Measurements from ENCODE around the gene RBFOX1. TPM values are rescaled to one million over a fixed set of nuclear protein-coding genes. Genes with fewer than 3 reads are reported as not detected.

The RBFOX1 gene
- total RNA-seq, 2 donors from 2014 or later: 1.6 to 2.6 TPM

DNA sequence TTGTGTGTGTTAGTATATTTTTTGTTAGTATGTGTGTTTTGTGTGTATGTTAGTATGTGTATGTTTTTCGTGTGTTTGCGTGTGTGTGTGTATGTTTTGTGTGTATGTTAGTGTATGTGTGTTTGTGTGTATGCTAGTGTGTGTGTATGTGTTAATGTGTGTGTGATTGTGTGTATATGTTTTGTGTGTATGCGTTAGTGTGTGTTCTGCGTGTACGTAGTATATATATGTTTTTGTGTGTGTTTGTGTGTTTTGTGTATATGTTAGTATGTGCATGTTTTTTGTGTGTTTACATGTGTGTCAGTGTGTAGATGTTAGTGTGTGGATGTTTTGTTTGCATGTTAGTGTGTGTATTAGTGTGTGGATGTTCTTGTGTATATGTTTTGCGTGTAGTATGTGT, 29.6 kb downstream of the RBFOX1 start:
- intact Hi-C loops (cut with DNase I): no loop called here
- Histone ChIP-seq H3K9me3 (no peaks in the 10 kb centered on the region), H3K9ac (ENCODE audit: low read depth in 2 of 2, low read length in 2 of 2) (no peak overlapping the region), H3K27ac (no peak overlapping the region), H3K27me3 (no peaks in the 10 kb centered on the region), H3K36me3 (no peaks in the 10 kb centered on the region), H3K4me1 (no peaks in the 10 kb centered on the region), H3K4me3 (no peak overlapping the region)
- DNase-seq: no peak
- TF ChIP-seq, protein P1, sequence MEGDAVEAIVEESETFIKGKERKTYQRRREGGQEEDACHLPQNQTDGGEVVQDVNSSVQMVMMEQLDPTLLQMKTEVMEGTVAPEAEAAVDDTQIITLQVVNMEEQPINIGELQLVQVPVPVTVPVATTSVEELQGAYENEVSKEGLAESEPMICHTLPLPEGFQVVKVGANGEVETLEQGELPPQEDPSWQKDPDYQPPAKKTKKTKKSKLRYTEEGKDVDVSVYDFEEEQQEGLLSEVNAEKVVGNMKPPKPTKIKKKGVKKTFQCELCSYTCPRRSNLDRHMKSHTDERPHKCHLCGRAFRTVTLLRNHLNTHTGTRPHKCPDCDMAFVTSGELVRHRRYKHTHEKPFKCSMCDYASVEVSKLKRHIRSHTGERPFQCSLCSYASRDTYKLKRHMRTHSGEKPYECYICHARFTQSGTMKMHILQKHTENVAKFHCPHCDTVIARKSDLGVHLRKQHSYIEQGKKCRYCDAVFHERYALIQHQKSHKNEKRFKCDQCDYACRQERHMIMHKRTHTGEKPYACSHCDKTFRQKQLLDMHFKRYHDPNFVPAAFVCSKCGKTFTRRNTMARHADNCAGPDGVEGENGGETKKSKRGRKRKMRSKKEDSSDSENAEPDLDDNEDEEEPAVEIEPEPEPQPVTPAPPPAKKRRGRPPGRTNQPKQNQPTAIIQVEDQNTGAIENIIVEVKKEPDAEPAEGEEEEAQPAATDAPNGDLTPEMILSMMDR (IDR thresholded peaks at IDR 0.05): no peak

DNA sequence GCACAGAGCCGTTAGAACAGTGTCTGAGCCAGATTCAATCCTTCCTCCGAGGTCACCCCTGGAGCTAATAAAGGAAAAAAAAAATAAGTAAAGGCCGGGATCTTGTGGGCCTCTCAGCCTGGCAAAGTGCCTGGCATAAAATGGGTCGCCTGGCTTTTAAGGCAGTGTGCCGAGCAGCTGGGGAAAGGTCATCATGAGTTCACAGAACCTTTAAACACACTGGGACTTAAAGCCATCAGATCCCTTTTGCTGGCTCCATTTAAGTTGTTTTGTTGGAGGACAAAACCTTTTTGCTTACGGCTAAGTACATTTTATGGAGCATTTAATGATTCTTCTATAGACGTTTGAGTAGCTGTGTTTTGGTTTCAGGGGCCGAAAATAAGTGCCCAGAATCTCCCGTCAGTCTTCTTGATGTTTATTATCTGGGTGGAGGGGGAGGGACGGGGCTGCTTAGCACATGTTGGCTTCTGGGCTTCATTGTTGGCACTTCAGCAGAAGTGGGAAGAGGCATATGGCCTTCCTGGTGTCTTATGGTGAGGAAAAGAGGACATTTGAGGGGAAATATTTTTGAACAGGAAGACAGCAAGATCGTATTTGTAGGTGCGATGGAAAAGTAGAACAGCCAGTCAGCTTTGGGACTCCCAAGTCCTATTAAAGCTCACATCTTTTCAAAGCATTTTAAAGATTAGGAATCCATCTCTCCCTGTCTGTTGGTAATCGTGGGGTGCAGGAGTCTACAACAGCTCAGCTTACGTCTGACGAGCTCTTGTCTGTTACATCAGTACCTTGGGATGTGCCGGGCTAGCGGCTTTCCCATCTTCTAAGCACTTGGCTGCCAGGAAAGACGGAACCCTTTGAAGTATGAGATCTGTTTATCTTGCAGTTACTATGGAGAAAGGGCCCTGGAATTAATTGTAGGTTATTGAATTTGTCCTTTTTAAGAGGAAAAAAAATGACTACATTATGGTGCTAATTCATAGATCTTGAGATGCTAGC, 31.1 kb downstream of the RBFOX1 start:
- intact Hi-C loops (cut with DNase I): no loop called here
- Histone ChIP-seq H3K27ac (no peak overlapping the region), H3K9me3 (no peaks in the 10 kb centered on the region), H3K4me3 (no peak overlapping the region), H3K27me3 (no peaks in the 10 kb centered on the region), H3K36me3 (no peaks in the 10 kb centered on the region), H3K4me1 (no peaks in the 10 kb centered on the region), H3K9ac (ENCODE audit: low read depth in 2 of 2, low read length in 2 of 2) (no peak overlapping the region)
- TF ChIP-seq, protein P1 (IDR thresholded peaks at IDR 0.05): no peak
- no peak for DNase-seq

DNA sequence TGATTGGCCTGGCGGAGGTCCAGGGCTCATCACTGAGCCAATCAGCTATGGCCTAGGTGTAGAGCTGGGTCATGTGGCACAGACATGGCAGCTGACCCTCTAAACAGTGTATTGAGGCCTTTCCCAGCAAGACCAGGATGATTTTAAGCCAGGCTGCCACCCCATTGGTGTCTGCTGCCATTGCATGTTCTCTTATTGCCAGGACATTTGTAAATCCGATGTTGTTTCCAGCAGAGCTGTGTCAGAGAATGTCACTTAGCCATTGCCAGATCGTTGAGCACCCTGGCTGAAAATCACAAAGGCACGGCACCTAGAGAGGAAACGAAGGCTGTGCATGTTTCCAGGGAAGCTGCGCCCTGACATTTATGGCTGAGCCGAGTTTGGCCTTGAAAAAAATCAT, 33.4 kb downstream of the RBFOX1 start:
- DNase-seq: no peak
- intact Hi-C loops (cut with DNase I): no loop called here
- no peak overlapping the region for H3K27ac ChIP-seq
- H3K4me1 ChIP-seq: no peaks in the 10 kb centered on the region
- H3K4me3 ChIP-seq: no peak overlapping the region
- TF ChIP-seq, protein P1 (IDR thresholded peaks at IDR 0.05): no peak
- H3K9me3 ChIP-seq: no peaks in the 10 kb centered on the region
- H3K9ac ChIP-seq (ENCODE audit: low read depth in 2 of 2, low read length in 2 of 2): no peak overlapping the region
- H3K36me3 ChIP-seq: no peaks in the 10 kb centered on the region
- no peaks in the 10 kb centered on the region for H3K27me3 ChIP-seq

DNA sequence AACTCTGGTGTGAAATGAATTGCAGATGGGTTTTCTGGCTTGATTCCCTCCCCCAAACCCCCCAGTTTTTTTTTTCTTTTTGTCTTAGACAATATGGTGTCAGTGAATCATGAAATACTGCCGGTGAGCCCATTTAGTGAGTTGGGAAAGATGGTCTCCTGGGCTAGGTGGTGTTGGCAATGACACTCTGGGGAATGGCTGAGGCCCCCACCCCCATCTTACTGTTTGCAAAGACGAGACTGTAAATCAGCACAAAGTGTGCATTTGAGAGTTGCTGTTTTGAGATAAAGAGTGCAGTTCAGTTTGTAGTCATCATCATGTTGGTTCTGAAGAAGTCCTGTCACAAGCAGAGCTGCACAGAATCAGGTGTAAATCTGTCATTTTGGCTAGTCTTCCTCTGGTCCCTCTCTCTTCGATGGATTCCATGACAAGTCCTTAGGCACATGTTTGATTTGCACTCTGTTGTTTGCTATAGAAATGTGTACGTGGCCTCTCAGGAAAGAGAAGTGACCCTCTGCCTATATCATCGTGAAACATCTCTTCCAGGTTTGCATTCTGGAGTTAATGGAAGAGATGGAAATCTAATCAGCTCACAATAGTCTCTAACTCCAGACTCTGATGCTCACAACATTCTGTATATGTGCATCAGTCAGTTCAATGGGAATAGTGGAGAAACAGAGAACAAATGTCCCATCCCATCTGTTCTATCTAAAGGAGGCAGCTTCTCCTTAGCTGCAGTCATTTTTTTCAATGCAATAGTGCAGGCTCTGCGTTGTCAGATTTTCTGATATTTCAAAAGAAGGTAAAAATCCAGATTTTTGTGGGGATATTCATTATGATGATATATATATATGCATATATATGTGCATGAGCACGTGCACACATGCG, 34.6 kb downstream of the RBFOX1 start:
- DNase-seq: no peak
- Histone ChIP-seq H3K9ac (ENCODE audit: low read depth in 2 of 2, low read length in 2 of 2) (no peak overlapping the region), H3K36me3 (no peaks in the 10 kb centered on the region), H3K9me3 (no peaks in the 10 kb centered on the region), H3K4me1 (no peaks in the 10 kb centered on the region), H3K27me3 (no peaks in the 10 kb centered on the region), H3K27ac (no peak overlapping the region), H3K4me3 (no peak overlapping the region)
- intact Hi-C loops (cut with DNase I): no loop called here
- TF ChIP-seq, protein P1 (IDR thresholded peaks at IDR 0.05): no peak

DNA sequence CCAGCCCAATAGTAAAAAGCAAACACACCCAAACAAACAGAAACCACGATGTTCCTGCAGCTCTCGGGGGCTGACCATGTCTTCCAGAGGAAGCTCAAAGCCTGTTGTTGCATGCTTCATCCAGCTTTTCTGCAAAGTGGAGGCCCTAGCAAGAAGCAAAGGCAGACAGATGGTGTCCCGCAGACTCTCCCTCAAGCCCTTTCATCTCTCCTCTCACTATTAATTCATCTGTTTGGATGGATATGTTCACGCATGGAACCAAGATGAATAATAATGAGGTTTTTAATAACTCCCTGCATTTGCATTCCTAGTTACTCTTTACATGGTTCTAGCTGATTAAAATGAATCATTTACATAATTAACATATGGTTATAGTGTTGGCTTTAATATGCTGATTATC, 36.6 kb downstream of the RBFOX1 start:
- Histone ChIP-seq H3K4me3 (no peak overlapping the region), H3K9ac (ENCODE audit: low read depth in 2 of 2, low read length in 2 of 2) (no peak overlapping the region), H3K4me1 (no peaks in the 10 kb centered on the region), H3K27ac (no peak overlapping the region), H3K36me3 (no peaks in the 10 kb centered on the region), H3K9me3 (no peaks in the 10 kb centered on the region), H3K27me3 (no peaks in the 10 kb centered on the region)
- intact Hi-C loops (cut with DNase I): no loop called here
- TF ChIP-seq, protein P1 (IDR thresholded peaks at IDR 0.05): no peak
- no peak for DNase-seq

Data from colonic mucosa (tissue), 4 donors.